HCT116 (cell line): Measurements from ENCODE around the gene SAMD4A. TPM values are rescaled to one million over a fixed set of nuclear protein-coding genes. Genes with fewer than 3 reads are reported as not detected.

Experiments
- ATAC-seq: fragments of 200-7000 bp; cut with Tn5 transposase; 2 replicates; pipeline ENCODE4 v1.9.1; 2020; ENCODE audit warnings: mild to moderate bottlenecking, moderate library complexity
- BruUV-seq: library from RNA; stranded (reverse); fragments of 400-500 nt; replicated peaks from 2 replicates; lab custom pipeline; 2021; lab: Mats Ljungman, UMichigan
- CTCF ChIA-PET: fragments of 300-600 bp; sonication (Branson Sonifier 250); formaldehyde crosslinking; loops from one replicate; lab custom pipeline; 2021; ENCODE audit warnings: antibody characterized with exemption; lab: Charles Lee
- POLR2A ChIA-PET: fragments of 300-600, 350-600 bp; sonication (Branson Sonifier 250); formaldehyde crosslinking; loops from one replicate; lab custom pipeline; 2021; ENCODE audit warnings: antibody characterized with exemption; lab: Charles Lee
- RAD21 ChIA-PET, 2 experiments: fragments of 300-600 bp; sonication (Branson Sonifier 250); formaldehyde crosslinking; loops; one replicate each; lab custom pipeline; 2023; ENCODE audit warnings: low total read pairs in 2 of 2; ENCODE audit not compliant: uncharacterized antibody in 2 of 2, unreplicated experiment in 2 of 2, low non-redundant PET in 1 of 2; lab: Charles Lee
- DNase-seq: peaks from one replicate; pipeline ENCODE4 v3.0.0-alpha.2; 2010; ENCODE audit warnings: low read depth, low spot score
- H2AFZ ChIP-seq: fragments of 200-600 bp; shearing (Covaris generic), sonication (generic); 2 replicates; pipeline ENCODE4 v1.6.1; 2017; ENCODE audit warnings: low read depth, mixed run types, mixed read lengths, antibody characterized with exemption, low read length; ENCODE audit not compliant: poor library complexity, severe bottlenecking
- H3K27ac ChIP-seq: 2 replicates; pipeline ENCODE4 v1.5.1; 2012; ENCODE audit warnings: low read depth, low read length
- H3K27me3 ChIP-seq: fragments of 200-600 bp; sonication (generic); 2 replicates; pipeline ENCODE4 v1.6.1; 2016; ENCODE audit warnings: mixed run types, low read length, mixed read lengths; ENCODE audit not compliant: insufficient read depth
- H3K36me3 ChIP-seq, 2 experiments: fragments of 200-500 bp in 1 of 2; fragments of 200-600 bp in 1 of 2; sonication (Bioruptor generic) in 1 of 2; sonication (generic) in 1 of 2; 2 replicates each; pipeline versions ENCODE4 v1.5.1 to v1.6.1; 2014 to 2016; ENCODE audit warnings: low read length in 2 of 2, inconsistent platforms in 1 of 2, mixed read lengths in 1 of 2, mixed run types in 1 of 2; ENCODE audit not compliant: insufficient read depth in 2 of 2, control insufficient read depth in 1 of 2
- H3K4me1 ChIP-seq, 2 experiments: fragments of 200-600 bp in 1 of 2; sonication (generic) in 1 of 2; 2 replicates each; pipeline versions ENCODE4 v1.5.1 to v1.6.1; 2012 to 2017; ENCODE audit warnings: low read length in 2 of 2, inconsistent platforms in 1 of 2, mild to moderate bottlenecking in 1 of 2, mixed read lengths in 1 of 2, mixed run types in 1 of 2, moderate library complexity in 1 of 2; ENCODE audit not compliant: insufficient read depth in 2 of 2, control insufficient read depth in 1 of 2
- H3K4me2 ChIP-seq: fragments of 200-600 bp; sonication (generic); 2 replicates; pipeline ENCODE4 v1.6.1; 2017; ENCODE audit warnings: mixed run types, low read length, mixed read lengths
- H3K4me3 ChIP-seq, 2 experiments: fragments of 200-600 bp in 1 of 2; sonication (generic) in 1 of 2; replicated peaks in 1 of 2; 2 replicates each; pipeline ENCODE4 v1.5.1; 2011 to 2016; ENCODE audit warnings: low read length in 2 of 2, control low read depth in 1 of 2, low read depth in 1 of 2, mild to moderate bottlenecking in 1 of 2, mixed read lengths in 1 of 2, mixed run types in 1 of 2
- H3K79me2 ChIP-seq: fragments of 200-600 bp; sonication (generic); 2 replicates; pipeline ENCODE4 v1.6.1; 2017; ENCODE audit warnings: mild to moderate bottlenecking, mixed run types, low read length, moderate library complexity, mixed read lengths; ENCODE audit not compliant: insufficient read depth
- H3K9ac ChIP-seq: fragments of 200-600 bp; sonication (generic); 2 replicates; pipeline ENCODE4 v1.6.1; 2016; ENCODE audit warnings: low read length, mixed read lengths
- H3K9me2 ChIP-seq: fragments of 200-600 bp; sonication (generic), shearing (Covaris generic); 2 replicates; pipeline ENCODE4 v1.6.1; 2017; ENCODE audit warnings: mixed run types, mild to moderate bottlenecking, moderate library complexity; ENCODE audit not compliant: insufficient read depth
- H3K9me3 ChIP-seq, 2 experiments: fragments of 200-500 bp in 1 of 2; fragments of 200-600 bp in 1 of 2; sonication (Bioruptor generic) in 1 of 2; sonication (generic) in 1 of 2; 2 replicates each; pipeline ENCODE4 v1.6.1; 2014 to 2017; ENCODE audit warnings: low read length in 2 of 2, mixed read lengths in 2 of 2, inconsistent platforms in 1 of 2, low read depth in 1 of 2, mild to moderate bottlenecking in 1 of 2, mixed run types in 1 of 2, moderate library complexity in 1 of 2; ENCODE audit not compliant: control insufficient read depth in 1 of 2, insufficient read depth in 1 of 2
- H4K20me1 ChIP-seq: fragments of 200-600 bp; sonication (generic), shearing (Covaris generic); 2 replicates; pipeline ENCODE4 v1.6.1; 2017; ENCODE audit warnings: mixed run types, mild to moderate bottlenecking, moderate library complexity; ENCODE audit not compliant: insufficient read depth
- ATF3 ChIP-seq: IDR thresholded peaks from 2 replicates; pipeline ENCODE4 v1.6.1; 2012
- CBX3 ChIP-seq: IDR thresholded peaks from 2 replicates; pipeline ENCODE4 v1.6.1; 2012; ENCODE audit warnings: low read depth
- CEBPB ChIP-seq: IDR thresholded peaks from 2 replicates; pipeline ENCODE4 v1.6.1; 2012; ENCODE audit warnings: low read depth
- CTCF ChIP-seq, 3 experiments: fragments of 200-600 bp in 1 of 3; sonication (generic) in 1 of 3; IDR thresholded peaks in 2 of 3; conservative IDR thresholded peaks in 1 of 3; 2 replicates each; pipeline ENCODE4 v1.5.1; 2012 to 2017; ENCODE audit warnings: low read depth in 2 of 3, low read length in 2 of 3, antibody characterized with exemption in 1 of 3, borderline replicate concordance in 1 of 3, control low read depth in 1 of 3, mild to moderate bottlenecking in 1 of 3, mixed read lengths in 1 of 3, mixed run types in 1 of 3, moderate library complexity in 1 of 3; ENCODE audit not compliant: insufficient read depth in 1 of 3
- ELF1 ChIP-seq: IDR thresholded peaks from 2 replicates; pipeline ENCODE4 v1.6.1; 2012; ENCODE audit warnings: low read depth, borderline replicate concordance
- EZH2 ChIP-seq: fragments of 200-600 bp; sonication (generic); IDR thresholded peaks from 2 replicates; pipeline ENCODE4 v1.6.1; 2017; ENCODE audit warnings: antibody characterized with exemption, mixed run types
- EZH2phosphoT487 ChIP-seq: fragments of 200-600 bp; IDR thresholded peaks from 2 replicates; pipeline ENCODE4 v1.6.1; 2018; ENCODE audit warnings: antibody characterized with exemption, borderline replicate concordance
- JUND ChIP-seq: IDR thresholded peaks from 2 replicates; pipeline ENCODE4 v1.6.1; 2012
- POLR2A ChIP-seq: IDR thresholded peaks from 2 replicates; pipeline ENCODE4 v1.7.0; 2011; ENCODE audit warnings: borderline replicate concordance; ENCODE audit not compliant: insufficient read depth, insufficient read length; ENCODE audit errors: extremely low read depth
- POLR2AphosphoS5 ChIP-seq: IDR thresholded peaks from 2 replicates; pipeline ENCODE4 v1.6.1; 2011; ENCODE audit warnings: mild to moderate bottlenecking, low read depth, low read length, moderate library complexity
- REST ChIP-seq: IDR thresholded peaks from 2 replicates; pipeline ENCODE4 v1.6.1; 2012; ENCODE audit warnings: low read depth
- SIN3A ChIP-seq: IDR thresholded peaks from 2 replicates; pipeline ENCODE4 v1.6.1; 2012; ENCODE audit warnings: low read depth
- SP1 ChIP-seq: IDR thresholded peaks from 2 replicates; pipeline ENCODE4 v1.6.1; 2012; ENCODE audit warnings: low read depth
- SRF ChIP-seq: IDR thresholded peaks from 2 replicates; pipeline ENCODE4 v1.6.1; 2012; ENCODE audit warnings: low read depth
- TCF7L2 ChIP-seq: IDR thresholded peaks from 2 replicates; pipeline ENCODE4 v1.7.0; 2011; ENCODE audit warnings: borderline replicate concordance, inconsistent platforms; ENCODE audit not compliant: insufficient read depth, insufficient read length; ENCODE audit errors: extremely low read depth
- YY1 ChIP-seq: IDR thresholded peaks from 2 replicates; pipeline ENCODE4 v1.6.1; 2011; ENCODE audit warnings: low read length, low read depth, moderate library complexity, mild to moderate bottlenecking; ENCODE audit not compliant: insufficient replicate concordance; ENCODE audit errors: extremely low read depth
- ZBTB33 ChIP-seq: IDR thresholded peaks from 2 replicates; pipeline ENCODE4 v1.6.1; 2011; ENCODE audit warnings: mild to moderate bottlenecking, low read length, moderate library complexity; ENCODE audit not compliant: insufficient replicate concordance; ENCODE audit errors: extremely low read depth
- ZFX ChIP-seq: fragments of 450-650 bp; IDR thresholded peaks from 2 replicates; pipeline ENCODE4 v1.6.1; 2017
- ZNF274 ChIP-seq: fragments of 200-500 bp; sonication (Bioruptor generic); IDR thresholded peaks from 2 replicates; pipeline ENCODE4 v1.6.1; 2014; ENCODE audit warnings: mild to moderate bottlenecking, low read depth, low read length, inconsistent platforms
- intact Hi-C: fragments of 100-400 bp; cut with micrococcal nuclease; formaldehyde crosslinking; loops from 2 replicates; pipeline ENCODE4 v1.10.0; 2022
- total RNA-seq: library from RNA; stranded (reverse); gene quantifications from one replicate; pipeline ENCODE4 v1.2.1, GENCODE V29; 2021; ENCODE audit not compliant: unreplicated experiment

Gene SAMD4A
- total RNA-seq, 1 experiment from 2014 or later = 9.0 TPM

- ATAC-seq = no peak
These were observed 78.7 kb downstream of the SAMD4A start for GRCh38 chr14:54645639-54646038.

More at GRCh38 chr14:54645639-54646038, 78.7 kb downstream of the SAMD4A start:
- no TSS peak for BruUV-seq
- no peaks in the 10 kb centered on the region for H3K36me3 ChIP-seq
- CTCF ChIA-PET = no interaction called here
- no peak overlapping the region for H3K4me2 ChIP-seq
- H4K20me1 ChIP-seq = no peaks in the 10 kb centered on the region
- no peak overlapping the region for H3K9ac ChIP-seq
- peaks cover 26 to 39% of the 10 kb centered on the region in 2 experiments for H3K4me1 ChIP-seq
- H3K9me3 ChIP-seq = no peaks in the 10 kb centered on the region
- intact Hi-C loops = no loop called here
- no peak overlapping the region for H3K4me3 ChIP-seq
- no peak overlapping the region for H3K27ac ChIP-seq
- no peak for DNase-seq
- H3K79me2 ChIP-seq = no peaks in the 10 kb centered on the region; the same call in 1 of the 2 replicates
- RAD21 ChIA-PET = no interaction called here
- TF ChIP-seq ZFX (no peak), TCF7L2 (no peak), EZH2 (no peak), ELF1 (no peak), ATF3 (no peak), SIN3A (no peak), CTCF (IDR thresholded peaks at IDR 0.05 in 2 of 3, conservative IDR thresholded peaks at IDR 0.05 in 1 of 3; ENCODE audit: borderline replicate concordance in 1 of 3, insufficient read depth in 1 of 3, low read depth in 2 of 3, low read length in 2 of 3) (no peak), YY1 (no peak), ZBTB33 (no peak), JUND (no peak), POLR2A (no peak), POLR2AphosphoS5 (no peak), SRF (no peak), ZNF274 (no peak), EZH2phosphoT487 (no peak), CEBPB (no peak), CBX3 (no peak), SP1 (no peak), REST (no peak)
- POLR2A ChIA-PET = no interaction called here
- no peak overlapping the region for H2AFZ ChIP-seq
- H3K9me2 ChIP-seq = no peaks in the 10 kb centered on the region
- no peaks in the 10 kb centered on the region for H3K27me3 ChIP-seq
